GM19372 (cell line): ENCODE measurements around the gene STRA8.
A peak's percentile ranks its signal among the peaks of the same experiment; 100 is the strongest.
"Not testable (repeated sequence)": the region's sequence is repeated elsewhere in the genome, so short reads cannot be mapped to it uniquely, and the experiment has no call there.

Experiments
- ATAC-seq: cut with Tn5 transposase; IDR thresholded peaks from one replicate; pipeline ENCODE4 v1.9.1; 2021; ENCODE audit warnings: mild to moderate bottlenecking, low read depth, moderate library complexity; ENCODE audit not compliant: unreplicated experiment

The STRA8 gene

DNA sequence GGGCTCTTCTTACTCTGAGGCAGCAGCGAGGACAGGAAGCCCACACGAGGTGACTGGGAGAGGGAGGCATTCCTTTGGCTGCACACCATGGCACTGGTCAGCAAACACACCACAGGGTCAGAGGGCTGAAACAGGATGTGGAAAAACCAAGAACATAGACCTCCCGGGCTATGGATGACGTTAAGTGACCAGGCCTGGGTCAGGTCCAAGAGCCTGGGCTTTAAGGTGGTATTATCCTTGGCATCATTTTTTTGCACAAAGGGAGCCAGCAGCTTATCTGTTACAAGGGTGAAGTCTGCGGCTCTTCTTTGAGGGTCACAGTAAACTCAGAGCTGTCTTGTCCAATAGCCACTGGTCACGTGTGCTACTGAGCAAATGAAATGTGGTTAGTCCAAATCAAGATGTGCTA is 29.3 kb upstream of the STRA8 start:
- no peak for ATAC-seq

DNA sequence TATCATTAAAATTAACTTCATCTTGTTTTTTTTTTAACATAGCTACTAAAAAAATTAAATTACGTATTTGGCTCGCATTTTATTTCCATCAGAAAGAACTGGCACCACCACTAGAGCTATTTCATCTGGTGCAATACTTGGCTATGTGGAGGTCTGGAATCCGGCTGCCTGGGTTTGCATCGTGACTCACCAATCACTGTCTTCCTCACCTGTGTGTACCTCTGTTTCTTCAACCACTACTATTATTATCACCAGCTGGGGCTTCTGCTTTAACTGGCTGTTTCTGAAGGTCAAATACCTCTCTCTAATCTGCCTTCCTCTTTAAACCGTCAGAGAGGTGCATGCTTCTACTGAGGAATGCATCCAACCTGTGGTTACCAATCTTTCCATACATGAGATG is 28.8 kb upstream of the STRA8 start:
- ATAC-seq, result no peak

DNA sequence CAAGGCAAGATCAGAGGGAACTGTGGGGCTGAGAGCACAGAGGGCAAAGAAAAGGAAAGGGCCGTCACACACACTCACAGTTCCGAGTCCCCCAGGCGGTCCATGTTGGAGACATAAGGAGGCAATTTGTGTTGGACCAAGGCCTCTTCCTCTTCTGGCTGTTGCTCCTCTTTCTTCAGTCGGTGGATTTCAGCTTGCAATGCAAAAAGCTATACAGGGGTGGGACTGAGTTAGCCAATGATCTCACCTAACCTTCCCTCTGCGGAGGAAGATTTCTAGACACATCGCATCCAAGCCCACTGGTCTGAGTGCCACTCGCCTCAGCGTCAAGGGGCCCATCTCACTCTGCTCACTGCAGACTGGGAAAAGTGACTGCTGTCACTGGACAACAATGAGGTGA is 27.8 kb upstream of the STRA8 start:
- ATAC-seq, result no peak

DNA sequence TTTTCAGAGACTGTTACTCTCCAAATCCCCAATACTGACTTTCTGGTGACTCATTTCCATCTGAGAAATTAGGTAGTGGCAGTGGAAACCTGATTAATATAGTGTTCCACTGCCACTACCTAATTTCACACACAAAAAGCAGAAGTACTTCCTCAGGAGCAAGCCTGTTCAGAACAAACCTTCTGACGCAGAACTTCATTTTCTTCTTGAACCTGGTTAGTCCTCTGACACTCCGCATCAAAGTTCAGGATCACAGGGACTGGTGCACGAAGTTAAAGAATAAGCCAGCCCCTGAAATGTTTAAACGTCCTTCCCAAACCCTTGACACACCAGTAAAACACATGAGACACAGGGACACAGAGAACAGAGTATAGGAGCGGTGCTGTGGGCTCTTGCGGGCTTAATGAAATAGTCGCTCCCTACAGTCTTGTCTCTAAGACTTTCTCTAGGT is 26.7 kb upstream of the STRA8 start:
- ATAC-seq, result peak; percentile 25

DNA sequence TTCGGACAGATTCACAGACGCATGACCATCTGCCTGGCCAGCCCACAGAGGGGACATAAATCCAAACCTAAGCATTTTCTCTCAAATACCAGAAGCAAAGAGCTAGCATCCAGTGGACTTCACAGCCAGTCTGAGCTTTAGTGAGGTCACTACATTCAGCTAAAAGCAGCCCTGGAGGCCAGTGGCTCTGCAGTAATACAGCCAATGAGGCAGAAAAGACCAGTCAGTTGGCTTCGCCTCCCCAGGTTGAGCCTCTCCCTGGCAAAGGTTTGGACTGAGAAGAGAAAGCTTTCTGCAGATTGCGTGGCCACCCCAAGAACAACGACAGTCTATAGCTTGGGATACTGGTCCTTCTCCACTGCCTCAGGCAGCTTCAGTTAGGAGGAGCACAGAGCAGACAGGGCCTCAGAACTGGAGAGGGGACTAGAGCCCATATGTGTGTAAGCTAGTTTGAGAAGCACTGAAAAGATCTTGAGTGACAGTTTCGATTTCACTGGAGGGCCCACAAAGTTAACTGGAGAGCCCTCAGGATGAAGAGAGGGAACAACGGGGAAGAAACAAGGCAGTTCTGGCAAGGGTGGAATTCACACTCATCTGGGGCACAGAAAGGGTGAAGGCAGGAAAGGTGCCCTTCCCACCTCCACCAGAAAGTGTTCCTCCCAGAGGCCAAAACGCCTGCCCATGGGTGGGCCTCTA is 26.1 kb upstream of the STRA8 start:
- no peak for ATAC-seq

DNA sequence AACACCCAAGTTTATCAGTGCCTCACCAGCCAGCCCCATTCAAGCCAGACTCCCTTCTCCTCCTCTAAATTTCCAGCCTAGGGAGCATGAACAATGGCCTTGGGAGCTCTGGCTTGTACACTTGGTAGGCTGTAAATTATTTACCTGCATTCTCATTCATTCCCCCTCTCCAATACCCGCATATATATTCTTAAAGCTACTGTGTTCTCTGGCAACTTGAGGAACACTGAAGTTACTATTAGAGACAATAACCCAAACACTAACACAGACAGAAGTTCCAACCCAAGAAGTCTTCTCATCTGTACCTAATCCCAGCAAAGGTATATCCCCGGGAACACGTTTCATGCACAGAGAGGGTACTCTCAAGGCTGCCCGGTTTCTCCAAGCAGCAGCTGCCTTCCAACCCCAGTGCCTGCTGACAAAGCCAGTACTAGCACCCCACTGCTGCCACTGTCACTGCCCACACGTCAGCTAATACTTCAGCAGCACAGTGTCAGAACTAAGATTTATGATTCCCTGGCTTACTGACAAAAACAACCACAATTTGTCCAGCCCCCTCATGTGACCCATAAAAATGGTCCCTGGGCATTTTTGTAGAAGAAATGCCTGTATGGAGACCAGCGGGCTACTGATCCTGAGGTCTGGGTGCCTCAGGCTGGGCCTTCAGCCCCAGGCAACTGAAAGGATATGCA is 25.4 kb upstream of the STRA8 start:
- no peak for ATAC-seq

DNA sequence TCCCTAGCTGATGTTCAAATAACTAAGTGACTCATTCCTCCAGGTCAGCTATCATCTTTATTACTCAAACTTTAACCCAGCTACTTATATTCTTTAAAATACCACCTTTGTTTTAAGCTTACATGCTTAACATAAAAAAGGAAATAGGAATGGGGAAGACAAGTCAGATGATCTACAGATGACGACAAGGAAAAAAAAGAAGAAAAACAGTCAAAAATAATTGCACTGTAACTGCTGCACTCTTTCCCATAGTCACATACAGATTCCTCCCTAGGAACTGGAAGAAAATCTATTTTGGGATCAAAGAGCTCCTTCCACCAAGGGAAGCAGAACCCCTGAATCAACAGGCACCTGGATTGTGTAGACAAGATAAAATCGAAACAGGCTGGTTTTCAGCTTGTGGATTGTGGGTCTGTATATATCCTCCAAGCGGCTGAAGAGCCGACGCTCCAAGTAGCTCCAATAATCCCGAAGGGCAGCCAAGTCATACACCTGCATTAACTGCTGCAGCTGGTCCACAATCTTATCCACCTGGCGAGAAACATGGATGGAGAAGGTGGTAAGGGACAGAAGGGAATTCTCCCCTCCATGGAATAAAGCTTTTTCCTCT is 24.3 kb upstream of the STRA8 start:
- ATAC-seq, result no peak

DNA sequence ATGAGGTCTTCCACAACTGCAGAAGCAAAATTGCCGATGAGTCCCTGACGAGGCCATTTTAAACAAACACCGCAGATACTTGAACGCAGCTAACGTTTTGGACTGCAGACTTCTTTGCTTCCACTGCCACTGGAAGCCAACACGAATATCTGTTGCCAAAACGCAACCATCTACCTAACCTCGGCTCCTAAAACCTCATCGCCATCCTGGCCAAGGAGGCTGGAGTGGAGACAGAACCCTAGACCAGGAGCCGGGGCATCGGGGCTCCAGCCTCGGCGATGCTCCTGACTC is 22.8 kb upstream of the STRA8 start:
- no peak for ATAC-seq

DNA sequence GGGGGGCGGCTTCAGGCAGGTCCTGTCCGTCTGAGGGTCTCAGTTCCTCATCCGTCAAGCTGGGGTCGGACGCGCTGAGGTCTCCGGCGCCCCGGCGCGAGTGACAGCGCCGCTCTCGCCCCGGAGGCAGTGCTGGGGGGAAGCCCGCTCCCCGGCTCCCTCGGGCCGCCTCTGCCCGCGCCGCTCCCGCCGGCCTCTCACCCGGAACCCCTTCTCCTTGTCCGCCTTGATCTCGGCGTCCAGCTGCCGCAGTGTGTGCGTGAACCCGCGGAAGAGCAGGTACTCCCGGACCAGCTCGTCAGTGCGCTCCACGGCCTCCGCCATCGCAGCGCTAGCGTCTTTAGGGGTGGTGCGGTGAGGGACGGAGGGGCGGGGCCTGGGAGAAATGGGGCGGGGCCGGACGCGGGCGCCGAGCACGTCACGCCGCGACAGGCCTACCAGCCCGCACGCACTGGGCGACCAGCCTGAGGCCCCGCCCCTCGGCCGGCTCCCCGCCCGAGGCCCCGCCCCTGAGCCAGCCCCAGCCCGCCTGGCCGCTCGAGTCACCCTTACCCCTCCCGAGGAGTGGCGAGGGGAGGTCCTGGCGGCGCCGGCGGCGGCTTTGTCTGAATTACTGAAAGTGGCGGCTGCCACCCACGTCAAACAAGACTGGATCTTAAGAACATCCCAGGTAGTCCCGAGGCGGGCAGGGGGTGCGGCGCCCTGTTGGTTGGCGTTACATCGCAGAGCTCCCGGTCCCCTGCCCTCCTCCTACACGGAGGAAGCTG is 22.3 kb upstream of the STRA8 start, which contains the start of gene WDR91:
TSS of gene WDR91 (minus strand) at position 348 of the 767 bp plus-strand sequence. CDS start at position 324, 24 bp downstream.
- peak; percentile 77 for ATAC-seq

DNA sequence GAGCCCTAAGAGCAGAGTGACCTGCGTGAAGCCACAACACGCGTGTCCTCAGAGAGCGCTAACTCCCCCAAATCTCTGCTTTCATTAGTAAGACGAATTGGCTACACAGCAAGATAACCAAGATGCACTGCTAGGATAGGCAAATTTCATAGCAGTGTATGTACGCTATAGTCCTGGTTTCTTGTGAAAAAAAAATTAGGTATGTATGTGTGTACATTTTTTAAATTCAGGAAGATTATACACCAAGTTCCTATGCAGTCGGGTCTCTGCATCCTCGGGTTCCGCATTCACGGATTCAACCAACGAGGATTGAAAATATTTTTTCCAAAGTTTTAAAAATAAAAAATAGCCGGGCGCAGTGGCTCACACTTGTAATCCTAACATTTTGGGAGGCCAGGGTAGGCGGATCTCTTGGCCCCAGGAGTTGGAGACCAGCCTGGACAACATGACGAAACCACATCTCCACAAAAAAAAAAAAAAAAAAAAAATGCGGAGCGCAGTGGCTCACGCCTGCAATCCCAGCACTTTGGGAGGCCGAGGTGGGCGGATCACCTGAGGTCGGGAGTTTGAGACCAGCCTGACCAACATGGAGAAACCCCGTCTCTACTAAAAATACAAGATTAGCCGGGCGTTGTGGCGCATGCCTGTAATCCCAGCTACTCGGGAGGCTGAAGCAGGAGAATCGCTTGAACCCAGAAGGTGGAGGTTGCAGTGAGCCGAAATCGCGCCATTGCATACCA is 21.5 kb upstream of the STRA8 start:
- ATAC-seq, result not testable (repeated sequence)

DNA sequence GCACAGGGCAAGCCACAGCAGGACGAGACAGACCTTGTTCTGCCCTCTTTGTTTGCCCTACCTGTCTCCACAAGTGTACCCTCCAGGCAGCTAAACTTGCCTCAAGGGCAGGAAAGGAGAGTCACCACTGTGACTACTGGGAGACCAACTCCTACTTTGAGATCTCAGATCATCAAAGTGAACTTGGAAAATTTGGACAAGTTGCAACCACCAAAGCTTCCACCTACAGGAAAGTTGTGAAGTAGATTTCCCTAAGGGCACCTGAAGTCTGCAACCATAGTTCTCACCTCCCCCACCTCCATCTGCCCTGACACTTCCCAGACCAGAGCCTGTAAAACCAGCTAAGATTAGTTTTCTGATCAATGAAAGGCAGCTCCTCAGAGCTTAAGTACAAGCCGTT is 19.8 kb upstream of the STRA8 start:
- ATAC-seq, result no peak

DNA sequence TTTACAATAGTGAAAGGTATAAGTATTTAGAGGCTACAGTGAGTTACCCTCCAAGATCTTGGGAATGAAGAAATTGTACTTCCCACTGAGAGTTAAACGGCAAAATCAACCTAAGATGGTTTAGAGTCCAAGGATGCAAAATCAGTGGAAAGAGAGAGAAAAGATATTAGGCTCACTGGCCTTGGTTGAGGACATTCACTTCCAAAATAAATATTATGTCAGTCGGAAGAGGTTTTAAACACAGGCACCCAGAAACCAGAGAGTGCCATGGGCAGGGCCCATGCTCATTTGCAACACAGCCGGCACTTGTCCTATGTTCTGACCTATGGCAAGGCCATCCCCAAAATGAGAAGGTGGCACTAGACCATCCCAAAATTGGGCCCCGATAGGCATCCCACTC is 18.5 kb upstream of the STRA8 start:
- ATAC-seq, result no peak

DNA sequence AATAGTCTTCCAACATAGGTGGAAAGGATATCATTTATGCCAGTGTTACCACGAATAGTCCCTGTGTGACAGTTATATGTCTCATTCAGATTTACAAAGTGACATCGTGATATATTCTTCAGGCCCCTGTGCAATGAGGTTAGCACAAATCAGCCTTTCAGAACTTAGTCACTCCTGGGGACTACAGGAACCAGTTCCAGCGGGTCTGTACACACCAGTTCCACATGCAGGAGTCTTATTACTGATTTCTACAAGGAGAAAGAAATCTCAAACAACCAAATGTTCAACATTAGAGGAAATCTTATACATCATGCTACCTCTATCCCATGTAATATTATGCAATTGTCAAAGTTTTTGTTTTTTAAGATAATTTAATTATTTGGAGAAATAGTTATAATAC is 17.9 kb upstream of the STRA8 start:
- ATAC-seq, result no peak

DNA sequence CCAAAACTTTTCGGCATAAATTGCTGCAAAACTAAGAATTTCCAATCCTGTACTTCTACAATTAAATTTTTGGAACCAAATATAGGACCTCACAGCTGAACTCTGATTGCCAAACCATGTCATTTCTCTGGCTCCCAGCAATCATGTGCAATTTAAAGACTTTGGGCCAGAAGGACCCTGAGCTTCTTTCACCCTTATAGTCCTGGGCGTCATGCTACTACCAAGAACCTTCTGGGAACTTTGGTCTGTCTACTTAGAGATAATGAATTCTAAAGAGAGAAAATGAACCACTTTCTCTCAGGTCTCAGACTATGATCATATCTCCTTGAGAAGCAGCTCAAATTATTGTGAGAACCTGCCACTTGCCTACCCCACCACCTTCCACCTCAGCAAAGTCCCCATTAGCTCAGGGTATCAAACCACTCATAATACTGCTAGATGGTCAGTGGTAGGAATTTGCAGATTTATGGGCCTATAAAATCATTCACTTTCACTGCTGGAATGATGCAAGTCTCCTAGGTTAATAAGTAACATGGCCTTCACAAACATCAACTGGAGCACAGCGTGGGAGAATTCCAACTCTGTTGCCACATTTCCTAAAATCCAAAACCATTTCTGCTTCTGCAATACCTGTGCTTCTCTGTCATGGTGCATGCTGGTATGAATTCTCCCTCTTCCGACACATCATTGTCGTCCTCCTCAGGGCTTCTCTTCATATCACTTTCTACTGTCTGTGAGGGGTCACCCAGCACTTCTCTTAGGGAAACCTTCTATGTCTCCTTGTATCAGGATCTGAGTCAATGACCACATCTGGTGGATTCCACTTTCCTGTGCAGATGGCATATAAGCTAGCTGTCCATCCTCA is 15.8 kb upstream of the STRA8 start:
- no peak for ATAC-seq

DNA sequence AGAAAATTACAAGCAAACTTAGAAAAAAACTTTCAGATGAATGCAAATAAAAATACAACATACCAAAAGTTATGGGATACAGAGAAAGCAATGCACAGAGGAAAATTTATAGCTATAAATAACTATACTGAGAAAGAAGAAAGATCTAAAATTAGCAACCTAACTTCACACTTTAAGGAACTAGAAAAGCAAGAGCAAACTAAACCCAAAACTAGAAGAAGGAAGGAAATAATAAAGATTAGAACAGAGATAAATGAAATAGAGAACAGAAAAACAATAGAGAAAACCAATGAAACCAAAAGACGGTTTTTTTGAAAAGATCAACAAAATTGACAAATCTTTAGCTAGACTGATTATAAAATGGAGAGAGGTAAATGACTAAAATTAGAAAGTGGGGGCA is 9.6 kb upstream of the STRA8 start:
- no peak for ATAC-seq

DNA sequence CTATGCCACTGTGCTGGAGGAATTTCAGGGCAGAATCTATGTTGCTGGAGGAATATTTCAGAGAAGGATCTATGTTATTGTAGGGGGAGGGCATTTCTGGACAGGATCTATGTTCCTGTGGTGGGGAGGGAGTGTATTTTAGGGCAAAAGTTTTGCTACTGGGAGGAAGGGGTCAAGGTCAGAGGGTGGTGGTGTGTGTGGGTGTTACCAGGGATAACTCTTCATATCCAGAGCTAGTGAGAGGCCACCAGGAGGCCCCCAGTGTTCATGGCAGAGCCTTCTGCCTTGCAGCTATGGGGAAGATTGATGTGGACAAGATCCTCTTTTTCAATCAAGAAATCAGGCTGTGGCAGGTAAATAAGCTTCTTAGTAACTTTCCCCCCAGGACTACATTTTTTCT is 2.0 kb upstream of the STRA8 start:
- no peak for ATAC-seq

DNA sequence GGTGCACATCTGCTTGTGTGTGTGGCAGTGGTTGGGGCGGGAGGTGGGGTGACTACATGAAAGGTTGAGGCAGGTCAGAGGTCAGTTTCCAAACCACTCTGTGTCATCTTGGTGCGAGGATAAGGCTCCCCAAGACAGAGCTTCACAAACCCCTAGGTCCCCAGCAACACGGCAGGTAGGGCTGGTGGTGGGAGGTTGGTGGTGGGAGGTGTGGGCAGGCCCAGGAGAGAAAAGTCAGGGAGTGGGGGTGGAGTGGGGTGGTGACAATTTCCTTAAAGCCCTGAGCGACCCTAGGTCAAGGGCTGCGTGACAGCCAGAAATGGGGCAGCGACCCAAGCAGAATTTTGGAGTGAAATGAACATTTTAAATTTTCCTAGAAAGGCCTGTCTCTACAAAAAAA is 1.6 kb upstream of the STRA8 start:
- ATAC-seq, result no peak

DNA sequence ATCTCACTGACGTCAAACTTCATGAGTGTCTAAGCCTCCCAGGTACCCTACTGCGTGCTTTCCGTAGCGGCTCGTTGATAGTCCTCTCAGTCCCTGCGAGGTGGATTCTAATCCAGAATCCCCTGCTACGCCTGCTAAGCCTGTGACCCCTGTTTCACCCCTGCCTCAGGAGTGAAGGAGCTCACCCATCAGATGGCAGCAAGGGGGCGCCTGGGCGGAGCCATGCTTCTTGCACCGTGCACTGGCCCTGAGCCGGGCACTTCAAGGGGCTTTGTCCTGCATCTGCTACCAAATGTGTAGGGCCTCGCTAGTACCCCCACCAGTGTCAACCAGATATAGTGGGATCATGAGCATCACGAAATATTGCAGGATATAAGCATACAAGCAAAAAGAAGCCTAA is 918 bp upstream of the STRA8 start:
- ATAC-seq, result no peak

DNA sequence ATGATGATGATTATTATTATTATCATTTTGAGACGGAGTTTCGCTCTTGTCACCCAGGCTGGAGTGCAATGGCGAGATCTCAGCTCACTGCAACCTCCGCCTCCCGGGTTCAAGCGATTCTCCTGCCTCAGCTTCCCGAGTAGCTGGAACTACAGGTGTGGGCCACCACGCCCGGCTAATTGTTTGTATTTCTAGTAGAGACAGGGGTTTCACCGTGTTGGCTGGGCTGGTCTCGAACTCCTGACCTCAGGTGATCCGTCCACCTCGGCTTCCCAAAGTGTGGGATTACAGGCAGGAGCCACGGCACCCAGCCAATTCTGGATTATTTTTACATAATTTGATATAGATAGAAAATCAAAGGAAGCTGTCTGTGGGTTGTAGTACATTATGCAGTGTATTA is 457 bp downstream of the STRA8 start:
- ATAC-seq, result not testable (repeated sequence)

DNA sequence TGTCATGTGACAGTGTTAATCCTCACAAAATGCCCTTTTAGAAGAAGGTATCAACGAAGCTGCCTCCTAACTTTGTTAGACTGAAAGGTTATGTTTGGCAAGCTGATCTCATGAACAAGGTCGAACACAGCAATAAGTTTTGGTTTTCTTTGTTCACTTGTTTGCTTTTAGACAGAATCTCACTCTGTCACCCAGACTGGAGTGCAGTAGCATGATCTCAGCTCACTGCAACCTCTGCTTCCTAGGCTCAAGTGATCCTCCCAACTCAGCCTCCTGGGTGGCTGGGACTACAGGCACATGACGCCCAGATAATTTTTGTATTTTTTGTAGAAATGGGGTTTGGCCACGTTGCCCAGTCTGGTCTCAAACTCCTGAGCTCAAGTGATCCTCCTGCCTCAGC is 1.1 kb downstream of the STRA8 start:
- no peak for ATAC-seq
